Medulla oblongata (tissue), 1 donor: ENCODE results near the gene BEND6.
"Not testable (repeated sequence)": the region's sequence is repeated elsewhere in the genome, so short reads cannot be mapped to it uniquely, and the experiment has no call there.

Experiments
- DNase-seq: peaks from one replicate; pipeline ENCODE4 v3.0.0-alpha.2; 2015; ENCODE audit errors: extremely low spot score

BEND6 gene

GRCh38 chr6:56978530-56978929, 23.6 kb downstream of the BEND6 start:
- DNase-seq = no peak

- DNase-seq = no peak
These were observed 29.5 kb downstream of the BEND6 start for GRCh38 chr6:56984361-56984760.

GRCh38 chr6:56984884-56985283, 30.0 kb downstream of the BEND6 start:
- no peak for DNase-seq

GRCh38 chr6:56986611-56987010, 31.7 kb downstream of the BEND6 start:
- DNase-seq = no peak

- DNase-seq = no peak
These were observed 33.2 kb downstream of the BEND6 start for GRCh38 chr6:56988145-56988544.

GRCh38 chr6:56992036-56992435, 37.1 kb downstream of the BEND6 start:
- DNase-seq = no peak

- DNase-seq = no peak
These were observed 37.8 kb downstream of the BEND6 start for GRCh38 chr6:56992703-56993102.

- DNase-seq = no peak
These were observed 40.5 kb downstream of the BEND6 start for GRCh38 chr6:56995347-56995902.

DNA sequence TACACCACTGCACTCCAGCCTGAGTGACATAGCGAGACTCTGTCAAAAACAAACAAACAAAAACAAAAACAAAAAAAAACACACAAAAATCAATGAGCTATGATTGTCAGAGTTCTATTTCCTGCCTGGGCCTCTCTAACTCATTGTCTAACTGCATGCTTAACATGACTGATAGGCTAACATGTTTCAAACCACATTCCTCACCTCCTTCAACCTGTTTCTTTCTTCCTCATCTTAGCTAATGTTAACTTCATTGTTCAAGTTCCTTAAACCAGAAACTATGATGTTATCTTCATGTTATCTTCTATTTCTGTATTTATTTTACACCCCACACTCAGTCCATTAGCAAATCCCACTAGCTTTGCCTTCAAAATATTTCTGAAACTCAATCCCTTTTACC, 41.5 kb downstream of the BEND6 start:
- no peak for DNase-seq

GRCh38 chr6:56999049-56999448, 44.1 kb downstream of the BEND6 start:
- DNase-seq = no peak

GRCh38 chr6:56999748-57000147, 44.8 kb downstream of the BEND6 start:
- not testable (repeated sequence) for DNase-seq

DNA sequence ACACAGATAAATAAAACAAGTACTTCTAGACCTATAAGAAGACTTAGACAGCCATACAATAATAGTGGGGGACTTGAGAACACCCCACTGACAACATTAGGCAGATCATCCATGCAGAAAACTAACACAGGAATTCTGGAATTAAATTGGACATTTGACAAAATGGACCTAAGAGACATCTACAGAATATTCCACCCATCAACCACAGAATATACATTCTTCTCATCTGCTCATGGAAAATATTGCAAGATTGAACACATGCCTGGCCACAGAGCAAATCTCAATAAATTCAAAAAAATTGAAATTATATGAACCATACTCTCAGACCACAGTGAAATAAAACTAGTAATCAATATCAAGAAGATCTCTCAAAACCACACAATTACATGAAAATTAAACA, 47.3 kb downstream of the BEND6 start:
- no peak for DNase-seq

DNA sequence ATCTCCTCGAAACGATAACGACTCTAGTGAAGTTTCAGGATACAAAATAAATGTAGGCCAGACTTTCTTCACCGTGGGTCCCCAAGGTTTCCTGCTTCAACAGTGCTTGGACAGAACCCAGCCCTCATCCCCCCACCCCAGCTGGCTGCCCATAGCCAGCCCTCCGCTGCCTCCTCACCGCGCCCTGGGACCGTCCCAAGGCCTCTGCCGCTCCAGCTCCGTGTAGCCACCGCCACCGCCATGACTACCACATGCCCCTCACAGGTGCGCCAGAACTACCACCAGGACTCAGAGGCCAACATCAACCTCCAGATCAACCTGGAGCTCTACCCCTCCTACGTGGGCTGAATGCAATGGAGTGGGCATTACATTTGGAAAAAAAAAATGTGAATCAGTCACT, 49.4 kb downstream of the BEND6 start:
- no peak for DNase-seq

DNA sequence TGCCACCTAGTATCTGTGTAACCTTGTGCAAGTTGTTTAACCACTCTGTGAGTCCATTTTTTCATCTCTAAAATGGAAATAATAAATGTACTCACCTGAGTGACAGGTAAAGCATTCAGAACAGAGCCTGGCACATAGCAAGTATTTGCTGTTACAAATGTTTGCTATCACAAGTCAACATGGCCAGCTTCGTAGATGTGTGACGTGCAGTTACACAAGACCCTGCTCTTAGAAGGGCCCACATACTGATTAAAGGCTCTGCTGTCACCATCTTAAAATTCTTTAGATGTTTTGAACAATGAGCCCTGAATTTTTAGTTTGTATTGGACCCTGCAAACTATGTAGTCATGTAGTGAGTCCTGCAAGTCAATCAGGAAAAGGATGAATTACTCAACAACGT, 51.2 kb downstream of the BEND6 start:
- DNase-seq = no peak

DNA sequence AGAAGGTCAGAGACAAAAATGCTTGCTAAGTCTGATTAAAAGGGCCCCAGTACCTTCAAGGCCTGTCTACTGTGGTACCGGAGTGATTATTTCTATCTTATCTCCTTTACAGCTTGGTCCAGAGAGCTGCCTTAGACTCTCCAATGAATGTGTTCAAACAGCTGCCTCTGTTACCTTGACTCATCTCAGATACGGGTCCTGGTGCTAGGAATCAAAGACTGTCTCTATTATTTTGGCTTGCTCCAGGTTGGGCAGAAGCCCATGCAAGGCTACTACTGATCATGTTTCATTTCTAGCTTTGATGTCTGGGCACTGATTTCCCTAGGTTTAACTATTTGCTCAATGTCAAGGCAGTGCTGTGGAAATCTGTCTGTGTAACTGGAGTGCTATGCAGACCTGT, 53.2 kb downstream of the BEND6 start:
- DNase-seq = not testable (repeated sequence)

GRCh38 chr6:57013521-57013926, 58.6 kb downstream of the BEND6 start:
- DNase-seq = no peak

DNA sequence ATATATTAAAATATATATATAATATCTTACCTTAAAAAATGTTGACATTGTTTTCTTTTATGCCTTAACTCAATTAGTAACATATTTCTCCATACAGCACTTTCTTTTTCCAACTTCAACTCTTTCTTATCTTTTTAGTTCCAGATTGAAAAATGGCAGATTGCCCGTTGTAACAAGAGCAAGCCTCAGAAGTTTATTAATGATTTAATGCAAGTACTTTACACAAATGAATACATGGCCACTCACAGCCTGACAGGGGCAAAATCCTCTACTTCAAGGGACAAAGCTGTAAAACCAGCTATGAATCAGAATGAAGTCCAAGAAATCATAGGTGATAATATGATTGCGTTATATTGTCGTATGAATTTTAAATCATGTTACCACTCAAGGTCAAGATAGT, 62.2 kb downstream of the BEND6 start:
- DNase-seq = no peak

DNA sequence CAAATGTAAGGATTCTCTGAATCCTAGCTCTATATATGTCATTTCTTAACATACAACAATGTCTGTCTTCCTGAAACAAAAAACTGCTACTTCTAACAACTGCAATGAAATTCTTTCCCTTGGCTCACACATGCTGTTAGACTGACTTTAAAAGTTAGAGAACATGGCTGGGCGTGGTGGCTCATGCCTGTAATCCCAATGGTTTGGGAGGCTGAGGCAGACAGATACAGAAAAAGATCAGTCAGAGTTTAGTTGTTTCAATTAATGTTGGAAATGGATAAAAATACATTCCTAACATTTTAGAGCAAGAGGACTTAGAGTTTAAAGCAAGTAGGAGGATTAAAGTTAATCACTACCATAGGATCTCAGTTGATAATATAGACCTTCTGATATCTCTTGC, 62.9 kb downstream of the BEND6 start:
- no peak for DNase-seq

GRCh38 chr6:57019434-57019833, 64.5 kb downstream of the BEND6 start:
- no peak for DNase-seq

DNA sequence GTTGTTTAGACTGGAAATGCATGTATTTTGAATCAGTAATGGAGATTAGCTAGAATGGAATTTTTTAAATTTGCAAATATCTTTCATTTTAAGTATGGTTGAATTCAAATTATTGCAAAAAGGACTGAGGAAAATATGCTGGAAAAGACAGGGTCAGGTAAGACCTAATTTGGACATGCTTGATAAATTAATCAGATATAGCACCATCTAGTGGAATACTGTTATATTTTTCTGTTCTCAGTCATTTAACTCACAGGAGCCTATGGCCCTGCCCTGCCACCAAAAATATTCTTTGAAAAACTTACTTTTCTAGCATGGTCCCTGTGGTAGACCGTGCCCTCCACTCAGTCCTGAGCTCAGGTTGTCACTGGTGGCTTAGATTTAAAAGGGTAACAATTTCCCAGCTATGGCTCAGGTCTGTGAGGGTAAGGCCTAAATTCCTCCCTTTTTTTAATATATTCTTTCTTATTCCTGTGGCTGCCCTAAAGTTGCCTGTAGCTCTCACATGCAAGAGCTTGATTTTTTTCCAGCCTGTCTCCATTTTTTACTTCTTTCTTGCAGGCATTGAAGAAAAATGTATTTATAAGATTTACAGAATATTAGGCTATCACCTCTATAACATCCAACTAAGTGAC, 66.3 kb downstream of the BEND6 start:
- peak; percentile 39 for DNase-seq

DNA sequence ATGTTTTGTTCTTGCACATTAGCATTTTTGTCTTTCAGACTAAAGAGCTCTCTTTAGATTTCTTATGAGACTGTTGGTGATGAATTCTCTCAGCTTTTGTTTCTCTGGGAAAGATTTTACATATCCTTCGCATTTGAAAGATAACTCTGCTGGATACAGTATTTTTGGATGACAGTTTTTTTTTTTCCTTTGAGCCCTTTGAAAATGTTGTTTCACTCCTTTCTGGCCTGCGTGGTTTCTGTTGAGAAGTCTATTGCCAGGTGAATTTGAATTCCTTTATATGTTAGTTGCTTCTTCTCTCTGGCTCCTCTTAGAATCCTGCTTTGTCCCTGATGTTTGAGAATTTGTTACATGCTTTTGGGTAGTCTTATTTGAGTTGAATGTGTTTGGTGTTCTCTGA, 69.4 kb downstream of the BEND6 start:
- no peak for DNase-seq

GRCh38 chr6:57024775-57025174, 69.9 kb downstream of the BEND6 start:
- no peak for DNase-seq

DNA sequence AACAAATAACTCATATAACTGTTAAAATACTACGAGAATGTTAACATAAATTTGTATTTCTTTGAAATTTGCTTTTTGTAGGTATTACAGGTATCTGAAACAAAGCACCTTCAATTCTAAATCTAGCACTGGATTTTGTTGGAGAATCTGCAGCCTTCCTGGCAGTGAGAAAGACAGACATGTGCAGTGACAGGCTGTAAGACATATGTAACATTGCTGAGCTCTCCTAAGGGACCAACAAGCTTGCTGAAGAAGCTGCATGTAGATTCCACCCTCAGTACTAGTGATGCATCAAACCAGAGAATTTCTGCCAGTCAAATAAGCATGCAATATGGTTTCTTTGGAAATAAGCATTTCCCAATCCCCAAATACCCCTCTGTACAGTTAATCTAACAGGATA, 71.1 kb downstream of the BEND6 start:
- DNase-seq = no peak

DNA sequence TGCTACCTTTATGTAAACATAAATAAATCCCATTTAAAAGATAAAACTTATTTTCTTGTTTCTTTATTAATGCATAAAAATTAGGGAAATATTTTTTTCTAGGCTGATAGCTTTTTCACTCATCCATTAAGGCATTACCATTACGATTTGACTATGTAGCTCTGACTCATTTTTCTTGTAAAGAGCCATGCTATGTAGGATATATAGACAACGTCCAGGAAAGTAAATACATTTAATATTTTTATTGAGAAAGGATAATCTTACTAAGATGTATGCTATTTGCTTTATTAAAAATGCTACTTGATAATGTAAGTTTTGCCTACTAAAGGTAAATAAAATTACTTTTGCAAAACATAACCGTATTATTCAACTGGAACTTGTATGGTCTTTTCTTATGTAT, 72.4 kb downstream of the BEND6 start:
- no peak for DNase-seq
